PC-3 (cell line): ENCODE data around the gene QRICH1. TPM values are rescaled to one million over a fixed set of nuclear protein-coding genes. Genes with fewer than 3 reads are reported as not detected.

Experiments used
- ATAC-seq: fragments of 200-7000 bp; cut with Tn5 transposase; 2 replicates; pipeline ENCODE4 v1.9.1; 2020; ENCODE audit warnings: mild to moderate bottlenecking, moderate library complexity
- BruUV-seq: library from RNA; stranded (reverse); fragments of 400-500 nt; replicated peaks from 2 replicates; lab custom pipeline; 2021; lab: Mats Ljungman, UMichigan
- CTCF ChIA-PET: fragments of 300-600 bp; sonication (Branson Sonifier 250); formaldehyde crosslinking; loops from one replicate; lab custom pipeline; 2022; ENCODE audit warnings: antibody characterized with exemption; lab: Charles Lee
- POLR2A ChIA-PET: fragments of 300-600 bp; sonication (Branson Sonifier 250); formaldehyde crosslinking; loops from one replicate; lab custom pipeline; 2022; ENCODE audit warnings: antibody characterized with exemption; ENCODE audit not compliant: unreplicated experiment; lab: Charles Lee
- DNase-seq: peaks from one replicate; pipeline ENCODE4 v3.0.0-alpha.2; 2015
- H2AFZ ChIP-seq: fragments of 300-600 bp; sonication (generic); 2 replicates; pipeline ENCODE4 v1.6.0; 2016; ENCODE audit warnings: antibody characterized with exemption, low read length
- H3F3A ChIP-seq: fragments of 300-600 bp; sonication (generic); one replicate; pipeline ENCODE4 v1.6.0; 2017; ENCODE audit warnings: antibody characterized with exemption, low read length, control low read depth, mild to moderate bottlenecking; ENCODE audit not compliant: unreplicated experiment
- H3K27ac ChIP-seq: fragments of 300-600 bp; sonication (generic); 2 replicates; pipeline ENCODE4 v1.5.1; 2016; ENCODE audit warnings: mild to moderate bottlenecking, low read length
- H3K27me3 ChIP-seq: fragments of 300-600 bp; sonication (generic); 2 replicates; pipeline ENCODE4 v1.6.1; 2016; ENCODE audit warnings: low read length, mixed read lengths
- H3K36me3 ChIP-seq: fragments of 300-600 bp; sonication (generic); 2 replicates; pipeline ENCODE4 v1.6.1; 2016; ENCODE audit warnings: low read depth, mixed run types, low read length, mixed read lengths
- H3K4me1 ChIP-seq: fragments of 300-600 bp; sonication (generic); 2 replicates; pipeline ENCODE4 v1.5.1; 2016; ENCODE audit warnings: low read length; ENCODE audit not compliant: insufficient read depth
- H3K4me2 ChIP-seq: fragments of 300-600 bp; sonication (generic); 2 replicates; pipeline ENCODE4 v1.6.0; 2016; ENCODE audit warnings: low read length
- H3K4me3 ChIP-seq: fragments of 300-600 bp; sonication (generic); 2 replicates; pipeline ENCODE4 v1.5.1; 2016; ENCODE audit warnings: mild to moderate bottlenecking, low read length, mixed read lengths
- H3K79me2 ChIP-seq: fragments of 300-600 bp; sonication (generic); 2 replicates; pipeline ENCODE4 v1.6.1; 2017; ENCODE audit warnings: low read length, mixed read lengths
- H3K9ac ChIP-seq: fragments of 300-600 bp; sonication (generic); 2 replicates; pipeline ENCODE4 v1.6.0; 2016; ENCODE audit warnings: mild to moderate bottlenecking, low read length
- H3K9me2 ChIP-seq: fragments of 300-600 bp; sonication (generic); replicated peaks from 2 replicates; pipeline ENCODE4 v1.6.1; 2016; ENCODE audit warnings: mixed run types, low read length, mixed read lengths
- H3K9me3 ChIP-seq: fragments of 300-600 bp; sonication (generic); 2 replicates; pipeline ENCODE4 v1.6.1; 2016; ENCODE audit warnings: low read length, mixed read lengths
- H4K20me1 ChIP-seq: fragments of 300-600 bp; sonication (generic); 2 replicates; pipeline ENCODE4 v1.6.1; 2016; ENCODE audit warnings: low read length, mixed read lengths
- CTCF ChIP-seq: fragments of 300-600 bp; sonication (generic); conservative IDR thresholded peaks from 2 replicates; pipeline ENCODE4 v1.5.1; 2017; ENCODE audit warnings: antibody characterized with exemption, low read depth, mild to moderate bottlenecking, low read length
- EZH2 ChIP-seq: fragments of 300-600 bp; sonication (generic); IDR thresholded peaks from one replicate; pipeline ENCODE4 v1.6.1; 2017; ENCODE audit warnings: antibody characterized with exemption, mild to moderate bottlenecking, low read length; ENCODE audit not compliant: unreplicated experiment
- EZH2phosphoT487 ChIP-seq: fragments of 300-600 bp; sonication (generic); IDR thresholded peaks from 2 replicates; pipeline ENCODE4 v1.6.1; 2018; ENCODE audit warnings: mild to moderate bottlenecking, antibody characterized with exemption, low read length, borderline replicate concordance
- intact Hi-C: fragments of 100-400 bp; cut with micrococcal nuclease; formaldehyde crosslinking; loops from 2 replicates; pipeline ENCODE4 v1.9.0; 2023
- total RNA-seq: library from RNA; depleted of rRNA; stranded (reverse); fragments of >200 nt; gene quantifications from 2 replicates; pipeline ENCODE4 v1.2.3, GENCODE V29; 2014

Gene QRICH1
- total RNA-seq, 1 experiment from 2014 or later = 90.2 TPM

DNA sequence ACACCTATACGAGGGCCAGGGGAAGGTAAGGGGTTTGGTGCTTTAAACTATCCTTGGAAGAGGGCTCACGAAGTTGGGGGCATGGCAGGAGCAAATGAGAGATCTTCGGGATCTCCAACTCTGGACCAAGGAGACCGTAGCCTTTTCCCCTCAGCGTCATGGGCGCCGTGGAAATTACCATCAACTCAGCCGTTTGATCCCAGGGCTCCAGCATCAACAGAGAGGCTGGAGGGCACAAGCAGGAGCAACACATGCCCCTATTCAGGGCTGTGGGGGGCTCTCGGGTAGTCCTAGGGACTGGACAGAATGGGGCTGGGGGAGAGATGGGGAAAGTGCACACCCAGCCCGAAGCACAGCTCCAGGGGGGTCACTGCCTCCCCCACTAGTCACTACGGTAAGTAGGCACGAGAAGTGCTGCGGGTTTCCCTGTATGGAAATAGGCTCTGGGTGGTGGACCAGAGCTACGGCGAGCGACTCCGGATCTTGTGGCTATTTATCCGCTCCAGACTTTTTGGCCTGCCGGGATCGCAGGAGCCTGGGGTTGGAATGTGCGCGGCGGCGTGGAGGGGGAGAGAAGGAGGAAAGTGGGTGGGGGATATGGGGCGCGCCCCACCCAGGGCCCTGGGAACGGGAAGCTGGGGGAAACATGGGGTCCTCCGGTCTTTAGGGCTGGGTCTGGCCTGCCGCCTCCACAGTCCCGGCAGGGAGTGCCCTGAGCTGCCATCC is 39.5 kb upstream of the QRICH1 start:
- POLR2A ChIA-PET = interaction anchor here (0.5 kb wide), 1 partner anchor 39 kb away, joined by 3 read pairs; no protein-coding TSS in a partner anchor
- ATAC-seq (peak; percentile 76), DNase-seq (peak; percentile 90)
- Histone ChIP-seq H3K9me3 (no peaks in the 10 kb centered on the region), H3F3A (no peaks in the 10 kb centered on the region), H3K27ac (peak overlapping the region; percentile 93), H4K20me1 (no peaks in the 10 kb centered on the region), H3K4me2 (peak overlapping the region; percentile 99), H3K79me2 (peaks cover 25% of the 10 kb centered on the region), H3K4me3 (peak overlapping the region; percentile 91), H3K36me3 (peaks cover under 1% of the 10 kb centered on the region; the same call in 1 of the 2 replicates), H3K27me3 (no peaks in the 10 kb centered on the region), H3K4me1 (peaks cover 12% of the 10 kb centered on the region), H3K9me2 (no peaks in the 10 kb centered on the region), H2AFZ (peak overlapping the region; percentile 94), H3K9ac (peak overlapping the region; percentile 89)
- intact Hi-C loops = loop anchor here (1.0 to 5.0 kb wide), 3 partner anchors 38 to 279 kb away; partner anchors contain the start of genes KLHDC8B, QRICH1, RHOA and TCTA
- no TSS peak for BruUV-seq
- CTCF ChIA-PET = interaction anchor here (0.5 to 0.6 kb wide), 3 partner anchors 205 to 406 kb away, joined by 3 to 6 read pairs (median 3); no protein-coding TSS in a partner anchor
- TF ChIP-seq EZH2phosphoT487 (no peak), EZH2 (no peak), CTCF (no peak)

- H3K9me3 ChIP-seq = no peaks in the 10 kb centered on the region
- H3K27ac ChIP-seq = peak within 1 kb of the TSS; percentile 93
- intact Hi-C loops = loop anchor here (1.0 to 5.0 kb wide), 3 partner anchors 38 to 280 kb away; partner anchors contain the start of genes KLHDC8B, QRICH1, RHOA and TCTA
- POLR2A ChIA-PET = interaction anchor here (0.5 to 0.9 kb wide), 5 partner anchors 12 to 214 kb away, joined by 3 to 4 read pairs (median 3); partner anchors contain the start of genes ARIH2 and WDR6
- peak within 1 kb of the TSS; percentile 94 for H2AFZ ChIP-seq
- CTCF ChIA-PET = interaction anchor here (0.6 to 0.9 kb wide), 3 partner anchors 39 to 407 kb away, joined by 3 to 4 read pairs (median 3); partner anchors contain the start of gene QRICH1
- peaks cover 25% of the 10 kb centered on the region for H3K79me2 ChIP-seq
- DNase-seq (peak; percentile 82), ATAC-seq (peak; percentile 66)
- H3F3A ChIP-seq = no peaks in the 10 kb centered on the region
- H4K20me1 ChIP-seq = no peaks in the 10 kb centered on the region
- H3K4me3 ChIP-seq = peak within 1 kb of the TSS; percentile 91
- peaks cover 5% of the 10 kb centered on the region; the same call in 1 of the 2 replicates for H3K36me3 ChIP-seq
- H3K9me2 ChIP-seq = no peaks in the 10 kb centered on the region
- no peaks in the 10 kb centered on the region for H3K27me3 ChIP-seq
- peak within 1 kb of the TSS; percentile 99 for H3K4me2 ChIP-seq
- TF ChIP-seq CTCF (no peak; the same call in 1 of the 2 replicates), EZH2 (no peak), EZH2phosphoT487 (no peak)
- BruUV-seq = TSS peak; percentile 86
- peaks cover 12% of the 10 kb centered on the region for H3K4me1 ChIP-seq
- peak within 1 kb of the TSS; percentile 89 for H3K9ac ChIP-seq
Observed at GRCh38 chr3:49132437-49133225, 38.8 kb upstream of the QRICH1 start, which contains the start of gene LAMB2. Gene LAMB2, minus strand, starts transcription at chr3:49133050. Its CDS starts 183 bp downstream, at chr3:49132867.
